IMR-90 (cell line): ENCODE results near the gene ACVR1B. TPM values are rescaled to one million over a fixed set of nuclear protein-coding genes. Genes with fewer than 3 reads are reported as not detected.

ENCODE experiments used
- ATAC-seq: fragments of 200-7000 bp; cut with Tn5 transposase; 2 replicates; pipeline ENCODE4 v1.9.1; 2020; ENCODE audit warnings: low read depth, mild to moderate bottlenecking, moderate library complexity
- BruUV-seq: library from RNA; stranded (reverse); fragments of 400-500 nt; replicated peaks from 2 replicates; lab custom pipeline; 2021; lab: Mats Ljungman, UMichigan
- CTCF ChIA-PET: fragments of 300-600 bp; formaldehyde crosslinking; extraction: SDS; loops from one replicate; lab custom pipeline; 2021; ENCODE audit warnings: antibody characterized with exemption; lab: Yijun Ruan, JAX
- POLR2A ChIA-PET: fragments of 300-600 bp; sonication (Branson Sonifier 250); formaldehyde crosslinking; loops from one replicate; lab custom pipeline; 2022; ENCODE audit warnings: antibody characterized with exemption; ENCODE audit not compliant: unreplicated experiment; lab: Charles Lee
- DNase-seq: peaks from one replicate; pipeline ENCODE4 v3.0.0; 2013
- H2AFZ ChIP-seq: replicated peaks from 2 replicates; pipeline ENCODE3; 2013; ENCODE audit warnings: low read length, mild to moderate bottlenecking; ENCODE audit not compliant: poor library complexity
- H2AK5ac ChIP-seq: 2 replicates; pipeline ENCODE4 v1.6.1; 2013; ENCODE audit warnings: low read depth, low read length, inconsistent platforms
- H2AK9ac ChIP-seq: replicated peaks from 2 replicates; pipeline ENCODE3; 2013; ENCODE audit warnings: mild to moderate bottlenecking, low read depth, low read length, moderate library complexity; ENCODE audit not compliant: poor library complexity
- H2BK120ac ChIP-seq: 2 replicates; pipeline ENCODE4 v1.6.1; 2013; ENCODE audit warnings: low read depth, low read length, inconsistent platforms
- H2BK15ac ChIP-seq: 3 replicates; pipeline ENCODE4 v1.6.1; 2013; ENCODE audit warnings: low read depth, low read length, inconsistent platforms
- H2BK20ac ChIP-seq: 2 replicates; pipeline ENCODE4 v1.6.1; 2013; ENCODE audit warnings: low read depth, mild to moderate bottlenecking, inconsistent platforms, low read length, moderate library complexity
- H2BK5ac ChIP-seq: 2 replicates; pipeline ENCODE4 v1.6.1; 2013; ENCODE audit warnings: mild to moderate bottlenecking, low read depth, low read length, inconsistent platforms; ENCODE audit not compliant: poor library complexity, severe bottlenecking
- H3K14ac ChIP-seq: replicated peaks from 2 replicates; pipeline ENCODE4 v1.6.1; 2013; ENCODE audit warnings: low read depth, low read length, inconsistent platforms
- H3K18ac ChIP-seq: 2 replicates; pipeline ENCODE4 v1.6.1; 2013; ENCODE audit warnings: low read depth, low read length, control low read depth
- H3K23ac ChIP-seq: 2 replicates; pipeline ENCODE4 v1.6.1; 2013; ENCODE audit warnings: low read depth, low read length, inconsistent platforms
- H3K27ac ChIP-seq: 2 replicates; pipeline ENCODE4 v1.5.1; 2013; ENCODE audit warnings: mild to moderate bottlenecking, control low read depth, low read length; ENCODE audit not compliant: insufficient read depth
- H3K27me3 ChIP-seq: 2 replicates; pipeline ENCODE4 v1.6.1; 2013; ENCODE audit warnings: low read length; ENCODE audit not compliant: control insufficient read depth, insufficient read depth
- H3K36me3 ChIP-seq: 2 replicates; pipeline ENCODE4 v1.6.1; 2013; ENCODE audit warnings: low read length, mixed read lengths; ENCODE audit not compliant: control insufficient read depth, insufficient read depth
- H3K4ac ChIP-seq: 2 replicates; pipeline ENCODE4 v1.6.1; 2013; ENCODE audit warnings: low read depth, low read length, inconsistent platforms
- H3K4me1 ChIP-seq: 2 replicates; pipeline ENCODE4 v1.6.1; 2013; ENCODE audit warnings: low read length, mixed read lengths; ENCODE audit not compliant: control insufficient read depth, insufficient read depth
- H3K4me2 ChIP-seq: 2 replicates; pipeline ENCODE4 v1.6.1; 2013; ENCODE audit warnings: low read depth, mild to moderate bottlenecking, control low read depth, low read length, moderate library complexity
- H3K4me3 ChIP-seq: 2 replicates; pipeline ENCODE4 v1.5.1; 2013; ENCODE audit warnings: low read depth, mild to moderate bottlenecking, control low read depth, low read length, moderate library complexity; ENCODE audit not compliant: insufficient read depth
- H3K56ac ChIP-seq: 2 replicates; pipeline ENCODE4 v1.6.1; 2013; ENCODE audit warnings: low read length, inconsistent platforms; ENCODE audit not compliant: insufficient read depth; ENCODE audit errors: extremely low read depth
- H3K79me1 ChIP-seq, 2 experiments: 2 replicates each; pipeline ENCODE4 v1.6.1; 2013; ENCODE audit warnings: low read length in 2 of 2, inconsistent platforms in 1 of 2, low read depth in 1 of 2
- H3K9ac ChIP-seq: 2 replicates; pipeline ENCODE4 v1.6.1; 2013; ENCODE audit warnings: low read depth, low read length, control low read depth
- H3K9me1 ChIP-seq: 2 replicates; pipeline ENCODE4 v1.6.1; 2013; ENCODE audit warnings: low read length, inconsistent platforms; ENCODE audit not compliant: insufficient read depth
- H3K9me3 ChIP-seq: 2 replicates; pipeline ENCODE4 v1.6.1; 2013; ENCODE audit warnings: low read length; ENCODE audit not compliant: control insufficient read depth, insufficient read depth
- H4K20me1 ChIP-seq: 2 replicates; pipeline ENCODE4 v1.6.1; 2013; ENCODE audit warnings: low read length, inconsistent platforms; ENCODE audit not compliant: insufficient read depth
- H4K5ac ChIP-seq: 2 replicates; pipeline ENCODE4 v1.6.1; 2013; ENCODE audit warnings: mild to moderate bottlenecking, low read depth, low read length, control low read depth
- H4K8ac ChIP-seq, 2 experiments: 2 replicates each; pipeline ENCODE4 v1.6.1; 2013; ENCODE audit warnings: low read depth in 2 of 2, low read length in 2 of 2, control low read depth in 1 of 2, inconsistent platforms in 1 of 2
- H4K91ac ChIP-seq: 2 replicates; pipeline ENCODE4 v1.6.1; 2013; ENCODE audit warnings: low read depth, low read length, inconsistent platforms; ENCODE audit not compliant: insufficient read depth
- BHLHE40 ChIP-seq: fragments of 150-350 bp; IDR thresholded peaks from 2 replicates; pipeline ENCODE4 v1.6.1; 2016; ENCODE audit warnings: mild to moderate bottlenecking, low read depth, low read length
- CEBPB ChIP-seq: IDR thresholded peaks from 2 replicates; pipeline ENCODE4 v1.6.1; 2012; ENCODE audit warnings: low read depth, low read length, improper control_type of control experiment
- CHD1 ChIP-seq: IDR thresholded peaks from 2 replicates; pipeline ENCODE4 v1.6.1; 2012; ENCODE audit warnings: low read depth, low read length, improper control_type of control experiment
- CTCF ChIP-seq: conservative IDR thresholded peaks from 2 replicates; pipeline ENCODE4 v1.5.1; 2012; ENCODE audit warnings: mild to moderate bottlenecking, low read depth, low read length, improper control_type of control experiment
- ELK1 ChIP-seq: fragments of 150-350 bp; IDR thresholded peaks from 2 replicates; pipeline ENCODE4 v1.6.1; 2016; ENCODE audit warnings: low read depth, mild to moderate bottlenecking, low read length, moderate library complexity, borderline replicate concordance
- FOS ChIP-seq: fragments of 150-350 bp; IDR thresholded peaks from 2 replicates; pipeline ENCODE4 v1.6.1; 2016; ENCODE audit warnings: low read depth, low read length
- MAFK ChIP-seq: IDR thresholded peaks from 2 replicates; pipeline ENCODE4 v1.6.1; 2012; ENCODE audit warnings: low read depth, low read length, improper control_type of control experiment
- MAZ ChIP-seq: IDR thresholded peaks from 2 replicates; pipeline ENCODE4 v1.6.1; 2012; ENCODE audit warnings: low read depth, mild to moderate bottlenecking, low read length, improper control_type of control experiment, moderate library complexity, borderline replicate concordance
- MXI1 ChIP-seq: IDR thresholded peaks from 2 replicates; pipeline ENCODE4 v1.6.1; 2012; ENCODE audit warnings: low read depth, mild to moderate bottlenecking, low read length, moderate library complexity, borderline replicate concordance
- NFE2L2 ChIP-seq: fragments of 150-350 bp; IDR thresholded peaks from 2 replicates; pipeline ENCODE4 v1.6.1; 2016; ENCODE audit warnings: low read depth, mild to moderate bottlenecking, low read length
- POLR2A ChIP-seq: IDR thresholded peaks from 2 replicates; pipeline ENCODE4 v1.6.1; 2012; ENCODE audit warnings: mild to moderate bottlenecking, low read depth, low read length
- RAD21 ChIP-seq: IDR thresholded peaks from 2 replicates; pipeline ENCODE4 v1.6.1; 2012; ENCODE audit warnings: low read length, improper control_type of control experiment
- RCOR1 ChIP-seq: IDR thresholded peaks from 2 replicates; pipeline ENCODE4 v1.6.1; 2012; ENCODE audit warnings: mild to moderate bottlenecking, low read length, improper control_type of control experiment; ENCODE audit not compliant: insufficient replicate concordance
- RFX5 ChIP-seq: IDR thresholded peaks from 2 replicates; pipeline ENCODE4 v1.8.0; 2012; ENCODE audit warnings: low read depth, mild to moderate bottlenecking, low read length, moderate library complexity
- SMC3 ChIP-seq: fragments of 150-350 bp; IDR thresholded peaks from 2 replicates; pipeline ENCODE4 v1.6.1; 2016; ENCODE audit warnings: low read depth, mild to moderate bottlenecking, antibody characterized with exemption, low read length, moderate library complexity
- USF2 ChIP-seq: fragments of 150-350 bp; IDR thresholded peaks from 2 replicates; pipeline ENCODE4 v1.6.1; 2017; ENCODE audit warnings: mild to moderate bottlenecking, antibody characterized with exemption, low read length, low read depth
- WGBS, 2 experiments: methylation state at CpG; one replicate each; pipeline versions ENCODE4 v1.1.5 to v1.1.7; 2013; ENCODE audit warnings: missing lambda C conversion rate in 2 of 2; ENCODE audit not compliant: insufficient read length in 1 of 2; ENCODE audit errors: extremely low coverage in 2 of 2; 5-methylcytosine and 5-hydroxymethylcytosine counted together
- dilution Hi-C: fragments of 300-500 bp; cut with HindIII; formaldehyde crosslinking; loops from one replicate; pipeline ENCODE4 v1.14.3; 2018; ENCODE audit warnings: low sequenced_read_pairs; ENCODE audit not compliant: unreplicated experiment
- in situ Hi-C: fragments of 300-500 bp; cut with MboI; formaldehyde crosslinking; loops from 3 replicates; pipeline ENCODE4 v1.14.3; 2019; ENCODE audit warnings: low sequenced_read_pairs, inconsistent platforms, mixed read lengths
- intact Hi-C: fragments of 100-400 bp; cut with micrococcal nuclease; formaldehyde crosslinking; loops from 2 replicates; pipeline ENCODE4 v1.10.0; 2022
- polyA plus RNA-seq, 3 experiments: library from polyadenylated mRNA; depleted of rRNA; stranded (reverse); fragments of >200 nt; gene quantifications; 2 replicates each; pipeline ENCODE4 v1.2.3, GENCODE V29; 2012; ENCODE audit warnings: low replicate concordance in 1 of 3
- total RNA-seq: library from RNA; depleted of rRNA; stranded (reverse); fragments of >200 nt; gene quantifications from 2 replicates; pipeline ENCODE4 v1.2.3, GENCODE V29; 2012

ACVR1B gene
- total and polyA plus RNA-seq, 2 of the 4 experiments (the other 2 are of a cell fraction) = 5.7 to 13.6 TPM

GRCh38 chr12:52015532-52016041, 64.1 kb downstream of the ACVR1B start:
- TF ChIP-seq CTCF = no peak
- TF ChIP-seq NFE2L2 = no peak
- TF ChIP-seq MXI1 = no peak
- TF ChIP-seq MAZ = no peak
- no peak for TF ChIP-seq CHD1
- TF ChIP-seq SMC3 = no peak
- TF ChIP-seq POLR2A = no peak
- no peak for TF ChIP-seq RCOR1
- no peak for TF ChIP-seq USF2
- no peak for TF ChIP-seq MAFK
- no peak for TF ChIP-seq BHLHE40
- TF ChIP-seq RAD21 = no peak
- no peak for TF ChIP-seq FOS
- TF ChIP-seq CEBPB = no peak
- no peak for TF ChIP-seq RFX5
- TF ChIP-seq ELK1 = no peak
- Histone ChIP-seq H3K9me1 (peaks cover 7% of the 10 kb centered on the region), H2BK120ac (no peak overlapping the region), H3K4me3 (no peak overlapping the region), H2AK9ac (no peak overlapping the region), H2AFZ (no peak overlapping the region), H3K56ac (no peak overlapping the region), H2BK15ac (no peak overlapping the region), H3K14ac (no peak overlapping the region), H4K5ac (no peak overlapping the region), H4K91ac (no peak overlapping the region), H3K23ac (no peak overlapping the region), H4K20me1 (no peaks in the 10 kb centered on the region; the same call in 1 of the 2 replicates), H4K8ac (no peak overlapping the region), H2BK5ac (no peak overlapping the region), H3K27ac (no peak overlapping the region), H3K18ac (no peak overlapping the region), H2AK5ac (no peak overlapping the region), H3K9me3 (no peaks in the 10 kb centered on the region), H3K4me2 (no peak overlapping the region), H3K36me3 (peaks cover 37% of the 10 kb centered on the region; the same call in 1 of the 2 replicates), H3K9ac (no peak overlapping the region), H3K79me1 (peaks cover 0 to 8% of the 10 kb centered on the region in 2 experiments; a peak in 2 of 4 replicates), H3K27me3 (no peaks in the 10 kb centered on the region), H2BK20ac (no peak overlapping the region), H3K4ac (no peak overlapping the region), H3K4me1 (peaks cover 4% of the 10 kb centered on the region)
- POLR2A ChIA-PET = no interaction called here
- intact Hi-C loops (no loop called here), dilution Hi-C loops (no loop called here), in situ Hi-C loops (no loop called here)
- CTCF ChIA-PET = no interaction called here
- no peak for ATAC-seq
- WGBS, 2 experiments = 60% methylated on average over 1 of the region's 10 CpGs; no CpG with 5 or more reads in 1 of the 2 experiments
- no peak for DNase-seq
- BruUV-seq = no TSS peak
